ENCODE data around the gene VAT1.

VAT1 gene

DNA sequence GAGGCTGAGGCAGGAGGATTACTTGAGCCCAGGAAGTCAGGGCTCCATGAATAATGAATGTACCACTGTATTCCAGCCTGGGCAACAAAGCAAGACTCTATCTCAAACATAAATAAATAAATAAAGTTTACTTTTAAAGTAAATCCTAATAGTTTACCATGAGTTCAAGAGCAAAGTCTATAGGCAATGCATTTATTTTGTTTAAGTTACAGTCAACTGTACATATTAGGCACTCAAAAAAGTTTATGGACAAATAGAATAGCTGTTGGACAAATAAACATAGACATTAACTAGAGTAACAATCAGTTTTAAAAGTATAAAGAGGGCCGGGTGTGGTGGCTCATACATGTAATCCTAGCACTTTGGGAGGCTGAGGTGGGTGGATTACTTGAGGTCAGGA is 54.3 kb downstream of the VAT1 start:
- no peak for DNase-seq
